NCI-H1105 (cell line): ENCODE measurements around the gene DYNLT3.
A peak's percentile ranks its signal among the peaks of the same experiment; 100 is the strongest.

Experiments used
- DNase-seq: peaks from one replicate; lab custom pipeline; 2025; lab: John Stamatoyannopoulos, UW

Gene DYNLT3

GRCh38 chrX:37844622-37845021, 2.7 kb downstream of the DYNLT3 start:
- DNase-seq = no peak

GRCh38 chrX:37840931-37841330, 6.4 kb downstream of the DYNLT3 start:
- no peak for DNase-seq

- DNase-seq = no peak
Observed at GRCh38 chrX:37834937-37835336, 12.4 kb downstream of the DYNLT3 start.

- DNase-seq = no peak
Observed at GRCh38 chrX:37830371-37830770, 17.0 kb downstream of the DYNLT3 start.

GRCh38 chrX:37829721-37830120, 17.6 kb downstream of the DYNLT3 start:
- DNase-seq = no peak

- peak; percentile 4 for DNase-seq
Observed at GRCh38 chrX:37825215-37825842, 22.0 kb downstream of the DYNLT3 start.

- DNase-seq = no peak
Observed at GRCh38 chrX:37824491-37825214, 22.7 kb downstream of the DYNLT3 start.

GRCh38 chrX:37820646-37821045, 26.7 kb downstream of the DYNLT3 start:
- DNase-seq = no peak

GRCh38 chrX:37818031-37818430, 29.3 kb downstream of the DYNLT3 start:
- DNase-seq = no peak

- DNase-seq = no peak
Observed at GRCh38 chrX:37817579-37817978, 29.8 kb downstream of the DYNLT3 start.

GRCh38 chrX:37817176-37817575, 30.2 kb downstream of the DYNLT3 start:
- no peak for DNase-seq

GRCh38 chrX:37816766-37817165, 30.6 kb downstream of the DYNLT3 start:
- no peak for DNase-seq

- no peak for DNase-seq
Observed at GRCh38 chrX:37815366-37815765, 32.0 kb downstream of the DYNLT3 start.

GRCh38 chrX:37813570-37813969, 33.8 kb downstream of the DYNLT3 start:
- no peak for DNase-seq

- DNase-seq = no peak
Observed at GRCh38 chrX:37812110-37812509, 35.3 kb downstream of the DYNLT3 start.

- DNase-seq = no peak
Observed at GRCh38 chrX:37809970-37810369, 37.4 kb downstream of the DYNLT3 start.

GRCh38 chrX:37803057-37803456, 44.3 kb downstream of the DYNLT3 start:
- DNase-seq = no peak

- no peak for DNase-seq
Observed at GRCh38 chrX:37802028-37802427, 45.3 kb downstream of the DYNLT3 start.

GRCh38 chrX:37800717-37801116, 46.7 kb downstream of the DYNLT3 start:
- no peak for DNase-seq

- DNase-seq = no peak
Observed at GRCh38 chrX:37799936-37800335, 47.4 kb downstream of the DYNLT3 start.

- no peak for DNase-seq
Observed at GRCh38 chrX:37796805-37797204, 50.6 kb downstream of the DYNLT3 start.

- DNase-seq = no peak
Observed at GRCh38 chrX:37796310-37796709, 51.1 kb downstream of the DYNLT3 start.
